ENCODE data around the gene TXNDC17. TPM values are rescaled to one million over a fixed set of nuclear protein-coding genes. Genes with fewer than 3 reads are reported as not detected.

Gene TXNDC17
- total RNA-seq, 4 donors from 2014 or later: 2.8 to 108 (median 51.5) TPM

GRCh38 chr17:6677946-6678345 lies 37.1 kb downstream of the TXNDC17 start:
- H3K36me3 ChIP-seq: no peaks in the 10 kb centered on the region
- H3K27me3 ChIP-seq: peaks cover 0 to 4% of the 10 kb centered on the region in 2 donors
- H3K4me1 ChIP-seq: no peaks in the 10 kb centered on the region
- intact Hi-C loops (cut with DNase I; ENCODE audit: low total_unique reads): no loop called here
- DNase-seq: no peak
- no peak overlapping the region for H3K4me3 ChIP-seq
- TF ChIP-seq CTCF (IDR thresholded peaks at IDR 0.05) (no peak), POLR2A (IDR thresholded peaks at IDR 0.05) (no peak)
- H3K9me3 ChIP-seq: no peaks in the 10 kb centered on the region
- no peak overlapping the region for H3K27ac ChIP-seq

DNA sequence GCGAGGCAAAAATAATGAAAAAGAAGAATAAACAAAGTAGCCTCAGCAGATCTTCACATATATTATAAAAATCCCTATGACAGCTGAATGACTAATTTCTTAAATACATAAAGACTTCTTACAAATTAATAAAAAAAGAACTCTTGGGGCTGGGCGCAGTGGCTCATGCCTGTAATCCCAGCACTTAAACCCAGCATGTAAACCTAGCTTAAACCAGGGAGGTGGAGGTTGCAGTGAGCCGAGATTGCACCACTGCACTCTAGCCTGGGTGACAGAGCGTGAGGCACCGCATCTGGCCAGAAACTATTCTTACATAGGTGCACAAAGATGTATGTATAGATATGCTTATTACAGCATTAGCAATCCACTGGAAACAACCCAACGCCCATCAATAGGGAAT lies 38.4 kb downstream of the TXNDC17 start:
- no peaks in the 10 kb centered on the region for H3K36me3 ChIP-seq
- no peak overlapping the region for H3K4me3 ChIP-seq
- H3K27ac ChIP-seq: no peak overlapping the region
- H3K4me1 ChIP-seq: no peaks in the 10 kb centered on the region
- DNase-seq: no peak
- H3K27me3 ChIP-seq: peaks cover 0 to 4% of the 10 kb centered on the region in 2 donors
- intact Hi-C loops (cut with DNase I; ENCODE audit: low total_unique reads): no loop called here
- H3K9me3 ChIP-seq: no peaks in the 10 kb centered on the region
- TF ChIP-seq POLR2A (IDR thresholded peaks at IDR 0.05) (no peak), CTCF (IDR thresholded peaks at IDR 0.05) (no peak)

DNA sequence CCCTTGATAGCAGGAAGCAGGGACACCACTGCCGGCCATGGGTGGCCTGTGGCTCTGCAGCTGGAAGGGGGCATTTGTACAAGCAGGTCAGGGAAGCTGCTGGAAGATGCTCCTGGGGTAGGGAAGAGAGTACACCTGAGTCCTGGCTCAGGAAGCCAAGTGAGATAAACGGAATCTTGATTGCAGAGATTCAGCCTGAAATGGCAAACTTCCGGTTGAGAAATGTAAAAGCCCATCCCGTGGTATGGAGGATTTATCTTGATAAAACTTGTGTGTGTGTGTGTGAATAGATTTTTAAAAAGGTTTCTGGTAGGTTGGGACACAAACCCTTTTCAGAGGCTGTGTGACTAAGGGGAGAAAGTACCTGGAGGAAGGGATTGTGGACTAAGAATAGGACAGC lies 40.3 kb downstream of the TXNDC17 start:
- TF ChIP-seq CTCF (IDR thresholded peaks at IDR 0.05) (no peak), POLR2A (IDR thresholded peaks at IDR 0.05) (no peak)
- Histone ChIP-seq H3K36me3 (no peaks in the 10 kb centered on the region), H3K9me3 (no peaks in the 10 kb centered on the region), H3K4me1 (no peaks in the 10 kb centered on the region), H3K27me3 (peaks cover 0 to 4% of the 10 kb centered on the region in 2 donors), H3K27ac (no peak overlapping the region), H3K4me3 (no peak overlapping the region)
- intact Hi-C loops (cut with DNase I; ENCODE audit: low total_unique reads): no loop called here
- DNase-seq: no peak

DNA sequence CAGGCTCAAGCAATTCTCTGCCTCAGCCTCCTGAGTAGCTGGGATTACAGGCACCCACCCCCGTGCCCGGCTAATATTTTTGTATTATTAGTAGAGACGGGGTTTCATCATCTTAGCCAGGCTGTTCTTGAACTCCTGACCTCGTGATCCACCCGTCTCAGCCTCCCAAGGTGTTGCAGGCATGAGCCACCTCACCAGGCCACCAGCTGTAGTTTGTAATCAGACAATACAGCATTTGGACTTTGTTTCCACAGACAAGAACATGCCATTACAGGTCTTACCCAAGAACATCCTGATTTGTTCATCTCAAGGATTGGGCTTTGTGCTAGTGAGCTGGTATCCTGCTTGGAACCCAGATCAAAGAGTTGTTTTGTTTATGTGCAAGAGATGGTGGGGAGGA lies 40.8 kb downstream of the TXNDC17 start:
- Histone ChIP-seq H3K27me3 (peaks cover 0 to 4% of the 10 kb centered on the region in 2 donors), H3K27ac (no peak overlapping the region), H3K4me3 (no peak overlapping the region), H3K36me3 (no peaks in the 10 kb centered on the region), H3K4me1 (no peaks in the 10 kb centered on the region), H3K9me3 (no peaks in the 10 kb centered on the region)
- DNase-seq: no peak
- no peak for TF ChIP-seq POLR2A (IDR thresholded peaks at IDR 0.05)
- no peak for TF ChIP-seq CTCF (IDR thresholded peaks at IDR 0.05)
- intact Hi-C loops (cut with DNase I; ENCODE audit: low total_unique reads): no loop called here

- Histone ChIP-seq H3K4me3 (no peak overlapping the region), H3K36me3 (no peaks in the 10 kb centered on the region), H3K9me3 (no peaks in the 10 kb centered on the region), H3K4me1 (no peaks in the 10 kb centered on the region), H3K27me3 (peaks cover 0 to 4% of the 10 kb centered on the region in 2 donors), H3K27ac (no peak overlapping the region)
- no peak for DNase-seq
- intact Hi-C loops (cut with DNase I; ENCODE audit: low total_unique reads): no loop called here
- TF ChIP-seq POLR2A (IDR thresholded peaks at IDR 0.05) (no peak), CTCF (IDR thresholded peaks at IDR 0.05) (no peak)
These were observed 41.5 kb downstream of the TXNDC17 start for GRCh38 chr17:6682339-6682738.

All from uterus (tissue), 4 donors.